HepG2 (cell line): ENCODE measurements around the gene RPS6KA2.

ENCODE experiments used
- EED ChIP-seq: sonication (generic); formaldehyde crosslinking; IDR thresholded peaks from 2 replicates; pipeline ENCODE4 v1.5.0; 2020; ENCODE audit warnings: mild to moderate bottlenecking, missing genetic modification reagents
- HMGXB4 ChIP-seq, 2 experiments: sonication (generic) in 1 of 2; formaldehyde crosslinking in 1 of 2; IDR thresholded peaks; 2 replicates each; pipeline versions ENCODE4 v1.4.0 to v1.6.1; 2018 to 2020; ENCODE audit warnings: missing genetic modification reagents in 2 of 2, borderline replicate concordance in 1 of 2, low read depth in 1 of 2, mild to moderate bottlenecking in 1 of 2, missing biosample characterization in 1 of 2
- IKZF5 ChIP-seq: IDR thresholded peaks from 2 replicates; pipeline ENCODE4 v1.6.1; 2018; ENCODE audit warnings: missing genetic modification reagents, mild to moderate bottlenecking, missing compliant biosample characterization
- LCORL ChIP-seq, 2 experiments: fragments of 450-650 bp in 1 of 2; sonication (generic) in 1 of 2; formaldehyde crosslinking in 1 of 2; IDR thresholded peaks; 2 replicates each; pipeline versions ENCODE4 v1.5.0 to v1.6.1; 2017 to 2020; ENCODE audit warnings: antibody characterized with exemption in 1 of 2, missing genetic modification reagents in 1 of 2
- MAF1 ChIP-seq: sonication (generic); formaldehyde crosslinking; IDR thresholded peaks from 2 replicates; pipeline ENCODE4 v1.5.0; 2020; ENCODE audit warnings: missing genetic modification reagents, borderline replicate concordance
- MEIS2 ChIP-seq: sonication (generic); formaldehyde crosslinking; IDR thresholded peaks from 2 replicates; pipeline ENCODE4 v1.9.0; 2021; ENCODE audit warnings: mild to moderate bottlenecking, missing genetic modification reagents
- MTA1 ChIP-seq: sonication (generic); formaldehyde crosslinking; IDR thresholded peaks from 2 replicates; pipeline ENCODE4 v1.4.0; 2020; ENCODE audit warnings: missing genetic modification reagents, mild to moderate bottlenecking, borderline replicate concordance
- SRSF4 ChIP-seq: fragments of 200-400 bp; formaldehyde crosslinking; IDR thresholded peaks from one replicate; pipeline ENCODE4 v1.6.1; 2018; ENCODE audit warnings: mild to moderate bottlenecking, low read depth, low read length, moderate library complexity; ENCODE audit not compliant: poor library complexity, severe bottlenecking
- TFE3 ChIP-seq: IDR thresholded peaks from 2 replicates; pipeline ENCODE4 v1.6.1; 2016
- ZHX1 ChIP-seq: sonication (generic); formaldehyde crosslinking; IDR thresholded peaks from 2 replicates; pipeline ENCODE4 v1.8.1; 2022; ENCODE audit warnings: low read depth, mild to moderate bottlenecking, missing genetic modification reagents
- ZNF10 ChIP-seq: sonication (generic); formaldehyde crosslinking; IDR thresholded peaks from 2 replicates; pipeline ENCODE4 v1.4.0; 2020; ENCODE audit warnings: mild to moderate bottlenecking, low read depth, missing genetic modification reagents, borderline replicate concordance
- ZNF24 ChIP-seq: fragments of 450-650 bp; IDR thresholded peaks from 2 replicates; pipeline ENCODE4 v1.6.1; 2017; ENCODE audit warnings: antibody characterized with exemption, mild to moderate bottlenecking
- ZNF782 ChIP-seq: sonication (generic); formaldehyde crosslinking; IDR thresholded peaks from 2 replicates; pipeline ENCODE4 v1.4.0; 2020; ENCODE audit warnings: missing genetic modification reagents, mild to moderate bottlenecking, borderline replicate concordance

GRCh38 chr6:166439366-166440091 lies 187.5 kb downstream of the RPS6KA2 start:
- no peak for TF ChIP-seq EED (CRISPR knock-in tag)
- TF ChIP-seq SRSF4: no peak
- TF ChIP-seq MAF1: no peak
- TF ChIP-seq ZHX1 (CRISPR knock-in tag): no peak
- no peak for TF ChIP-seq ZNF10
- no peak for TF ChIP-seq ZNF782
- TF ChIP-seq HMGXB4 (CRISPR knock-in tag; IDR thresholded peaks at IDR 0.05; ENCODE audit: borderline replicate concordance in 1 of 2, low read depth in 1 of 2): no peak
- TF ChIP-seq MTA1 (CRISPR knock-in tag): no peak
- no peak for TF ChIP-seq LCORL (IDR thresholded peaks at IDR 0.05)
- TF ChIP-seq LCORL (CRISPR knock-in tag; IDR thresholded peaks at IDR 0.05): no peak
- no peak for TF ChIP-seq MEIS2
- TF ChIP-seq ZNF24: no peak
- no peak for TF ChIP-seq TFE3 (CRISPR knock-in tag)
- TF ChIP-seq IKZF5 (CRISPR knock-in tag): no peak
